ENCODE data around the gene ARRB1. TPM values are rescaled to one million over a fixed set of nuclear protein-coding genes. Genes with fewer than 3 reads are reported as not detected.
A peak's percentile ranks its signal among the peaks of the same experiment; 100 is the strongest.

The ARRB1 gene
- total and polyA plus RNA-seq, 2 of the 13 experiments (the other 11 are each of a cell fraction or from before 2014, with no cell fraction given) = 22.5 to 35.7 TPM

DNA sequence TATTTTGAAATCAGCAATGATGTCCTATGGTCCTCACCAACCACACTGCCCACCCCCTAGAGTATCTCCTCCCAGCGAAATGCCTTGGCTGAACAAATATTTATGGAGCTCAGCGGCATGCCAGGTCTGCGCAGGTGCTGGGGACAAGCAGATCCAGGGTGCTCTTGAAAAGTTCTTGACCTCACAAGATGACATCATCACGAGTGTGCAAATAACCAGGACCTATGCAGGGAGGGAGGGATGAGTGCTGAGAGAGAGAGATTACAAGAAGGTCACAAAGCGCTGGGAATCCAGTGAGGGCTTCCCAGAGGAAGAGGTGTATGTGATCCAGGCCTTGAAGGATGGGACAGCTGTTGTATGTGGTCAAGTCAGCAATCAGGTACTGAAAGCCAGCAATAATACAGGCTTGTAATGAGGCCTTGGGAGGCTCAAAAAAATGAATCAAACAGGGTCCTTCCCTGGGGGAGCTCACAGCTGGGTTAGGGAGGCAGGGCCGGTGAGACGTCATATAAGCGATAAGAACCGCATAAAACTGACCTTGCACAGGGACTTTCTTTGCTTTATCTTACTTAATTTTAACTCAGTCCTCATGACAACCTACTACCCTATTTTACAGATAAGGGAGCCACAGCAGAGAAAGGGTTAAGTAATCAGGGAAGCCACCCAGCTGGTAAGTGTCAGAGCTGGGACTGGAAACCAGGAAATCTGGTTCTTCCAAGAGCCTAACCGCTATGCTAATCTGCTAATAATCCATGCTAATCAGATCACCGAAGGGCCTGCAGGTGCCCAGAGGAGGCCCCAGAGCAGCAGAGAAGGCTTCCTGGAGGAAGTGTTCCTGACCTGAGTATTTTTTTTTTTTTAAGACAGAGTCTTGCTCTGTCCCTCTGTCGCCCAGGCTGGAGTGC, 8.2 kb downstream of the ARRB1 start (continued):
- TF ChIP-seq AFF4 (CRISPR knock-in tag; IDR thresholded peaks at IDR 0.05) = no peak
- TF ChIP-seq, protein P1, sequence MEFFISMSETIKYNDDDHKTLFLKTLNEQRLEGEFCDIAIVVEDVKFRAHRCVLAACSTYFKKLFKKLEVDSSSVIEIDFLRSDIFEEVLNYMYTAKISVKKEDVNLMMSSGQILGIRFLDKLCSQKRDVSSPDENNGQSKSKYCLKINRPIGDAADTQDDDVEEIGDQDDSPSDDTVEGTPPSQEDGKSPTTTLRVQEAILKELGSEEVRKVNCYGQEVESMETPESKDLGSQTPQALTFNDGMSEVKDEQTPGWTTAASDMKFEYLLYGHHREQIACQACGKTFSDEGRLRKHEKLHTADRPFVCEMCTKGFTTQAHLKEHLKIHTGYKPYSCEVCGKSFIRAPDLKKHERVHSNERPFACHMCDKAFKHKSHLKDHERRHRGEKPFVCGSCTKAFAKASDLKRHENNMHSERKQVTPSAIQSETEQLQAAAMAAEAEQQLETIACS (CRISPR knock-in tag; IDR thresholded peaks at IDR 0.05) = no peak
- no peak for TF ChIP-seq KDM3A (CRISPR knock-in tag; IDR thresholded peaks at IDR 0.05; ENCODE audit: low read depth)
- TF ChIP-seq, protein P2, sequence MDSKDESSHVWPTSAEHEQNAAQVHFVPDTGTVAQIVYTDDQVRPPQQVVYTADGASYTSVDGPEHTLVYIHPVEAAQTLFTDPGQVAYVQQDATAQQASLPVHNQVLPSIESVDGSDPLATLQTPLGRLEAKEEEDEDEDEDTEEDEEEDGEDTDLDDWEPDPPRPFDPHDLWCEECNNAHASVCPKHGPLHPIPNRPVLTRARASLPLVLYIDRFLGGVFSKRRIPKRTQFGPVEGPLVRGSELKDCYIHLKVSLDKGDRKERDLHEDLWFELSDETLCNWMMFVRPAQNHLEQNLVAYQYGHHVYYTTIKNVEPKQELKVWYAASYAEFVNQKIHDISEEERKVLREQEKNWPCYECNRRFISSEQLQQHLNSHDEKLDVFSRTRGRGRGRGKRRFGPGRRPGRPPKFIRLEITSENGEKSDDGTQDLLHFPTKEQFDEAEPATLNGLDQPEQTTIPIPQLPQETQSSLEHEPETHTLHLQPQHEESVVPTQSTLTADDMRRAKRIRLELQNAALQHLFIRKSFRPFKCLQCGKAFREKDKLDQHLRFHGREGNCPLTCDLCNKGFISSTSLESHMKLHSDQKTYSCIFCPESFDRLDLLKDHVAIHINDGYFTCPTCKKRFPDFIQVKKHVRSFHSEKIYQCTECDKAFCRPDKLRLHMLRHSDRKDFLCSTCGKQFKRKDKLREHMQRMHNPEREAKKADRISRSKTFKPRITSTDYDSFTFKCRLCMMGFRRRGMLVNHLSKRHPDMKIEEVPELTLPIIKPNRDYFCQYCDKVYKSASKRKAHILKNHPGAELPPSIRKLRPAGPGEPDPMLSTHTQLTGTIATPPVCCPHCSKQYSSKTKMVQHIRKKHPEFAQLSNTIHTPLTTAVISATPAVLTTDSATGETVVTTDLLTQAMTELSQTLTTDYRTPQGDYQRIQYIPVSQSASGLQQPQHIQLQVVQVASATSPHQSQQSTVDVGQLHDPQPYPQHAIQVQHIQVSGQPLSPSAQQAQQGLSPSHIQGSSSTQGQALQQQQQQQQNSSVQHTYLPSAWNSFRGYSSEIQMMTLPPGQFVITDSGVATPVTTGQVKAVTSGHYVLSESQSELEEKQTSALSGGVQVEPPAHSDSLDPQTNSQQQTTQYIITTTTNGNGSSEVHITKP (CRISPR knock-in tag; IDR thresholded peaks at IDR 0.05; ENCODE audit: low read depth) = 0 out of 2 replicates have a peak, but pooled peaks have one; percentile 49
- no peak for TF ChIP-seq TBX2 (CRISPR knock-in tag; IDR thresholded peaks at IDR 0.05; ENCODE audit: borderline replicate concordance)
- no peak; the same call in 1 of the 2 replicates for TF ChIP-seq REPIN1 (CRISPR knock-in tag; IDR thresholded peaks at IDR 0.05; ENCODE audit: borderline replicate concordance, low read depth)
- TF ChIP-seq ZNF790 (CRISPR knock-in tag; IDR thresholded peaks at IDR 0.05; ENCODE audit: borderline replicate concordance) = no peak
- 0 out of 2 replicates have a peak, but pooled peaks have one; percentile 27 for TF ChIP-seq ZNF430 (CRISPR knock-in tag; IDR thresholded peaks at IDR 0.05)
- TF ChIP-seq SOX6 (IDR thresholded peaks at IDR 0.05) = no peak
- peak; percentile 48 for TF ChIP-seq SOX6 (CRISPR knock-in tag; IDR thresholded peaks at IDR 0.05)
- TF ChIP-seq RFX3 (CRISPR knock-in tag; IDR thresholded peaks at IDR 0.05) = no peak
- TF ChIP-seq ZMYM3 (CRISPR knock-in tag; IDR thresholded peaks at IDR 0.05) = no peak
- peak; percentile 65 for TF ChIP-seq TEAD3 (CRISPR knock-in tag; optimal IDR thresholded peaks at IDR 0.05; ENCODE audit: borderline replicate concordance)
- TF ChIP-seq ZNF121 (CRISPR knock-in tag; IDR thresholded peaks at IDR 0.05) = no peak
- TF ChIP-seq, protein P3, sequence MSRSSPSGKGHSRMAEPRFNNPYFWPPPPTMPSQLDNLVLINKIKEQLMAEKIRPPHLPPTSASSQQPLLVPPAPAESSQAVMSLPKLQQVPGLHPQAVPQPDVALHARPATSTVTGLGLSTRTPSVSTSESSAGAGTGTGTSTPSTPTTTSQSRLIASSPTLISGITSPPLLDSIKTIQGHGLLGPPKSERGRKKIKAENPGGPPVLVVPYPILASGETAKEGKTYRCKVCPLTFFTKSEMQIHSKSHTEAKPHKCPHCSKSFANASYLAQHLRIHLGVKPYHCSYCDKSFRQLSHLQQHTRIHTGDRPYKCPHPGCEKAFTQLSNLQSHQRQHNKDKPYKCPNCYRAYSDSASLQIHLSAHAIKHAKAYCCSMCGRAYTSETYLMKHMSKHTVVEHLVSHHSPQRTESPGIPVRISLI (CRISPR knock-in tag; IDR thresholded peaks at IDR 0.05; ENCODE audit: borderline replicate concordance) = no peak
- TF ChIP-seq ZNF33A (CRISPR knock-in tag; IDR thresholded peaks at IDR 0.05; ENCODE audit: borderline replicate concordance) = no peak
- no peak for TF ChIP-seq ATRX (CRISPR knock-in tag; IDR thresholded peaks at IDR 0.05; ENCODE audit: borderline replicate concordance)
